AG20443 (cell line): ENCODE measurements around the gene SRRM1.

ENCODE experiments used
- DNase-seq: peaks from one replicate; pipeline ENCODE4 v3.0.0; 2012; ENCODE audit warnings: low spot score, mixed read lengths

The SRRM1 gene

GRCh38 chr1:24642481-24643362 is at the start of gene SRRM1:
TSS of gene SRRM1 (plus strand) at chr1:24643302. CDS start at chr1:24643327, 25 bp downstream.
- DNase-seq: peak; percentile 100

- DNase-seq: no peak
Observed at GRCh38 chr1:24594328-24594598, 48.8 kb upstream of the SRRM1 start.

- no peak for DNase-seq
Observed at GRCh38 chr1:24596401-24596880, 46.7 kb upstream of the SRRM1 start.

- no peak for DNase-seq
Observed at GRCh38 chr1:24599265-24599664, 43.8 kb upstream of the SRRM1 start.

- no peak for DNase-seq
Observed at GRCh38 chr1:24600551-24600950, 42.6 kb upstream of the SRRM1 start.

- DNase-seq: no peak
Observed at GRCh38 chr1:24605534-24606295, 37.4 kb upstream of the SRRM1 start.

- DNase-seq: no peak
Observed at GRCh38 chr1:24606296-24606605, 36.9 kb upstream of the SRRM1 start.

- no peak for DNase-seq
Observed at GRCh38 chr1:24606621-24607020, 36.5 kb upstream of the SRRM1 start.

- no peak for DNase-seq
Observed at GRCh38 chr1:24609949-24610517, 33.1 kb upstream of the SRRM1 start.

GRCh38 chr1:24619376-24619775 is 23.7 kb upstream of the SRRM1 start:
- no peak for DNase-seq

- DNase-seq: no peak
Observed at GRCh38 chr1:24620678-24621077, 22.4 kb upstream of the SRRM1 start.

GRCh38 chr1:24621121-24621520 is 22.0 kb upstream of the SRRM1 start:
- peak; percentile 53 for DNase-seq

GRCh38 chr1:24622218-24622617 is 20.9 kb upstream of the SRRM1 start:
- no peak for DNase-seq

GRCh38 chr1:24632832-24633175 is 10.3 kb upstream of the SRRM1 start:
- DNase-seq: no peak

GRCh38 chr1:24635195-24635843 is 7.8 kb upstream of the SRRM1 start:
- peak; percentile 69 for DNase-seq

- no peak for DNase-seq
Observed at GRCh38 chr1:24636661-24637357, 6.3 kb upstream of the SRRM1 start.

- DNase-seq: no peak
Observed at GRCh38 chr1:24639094-24639493, 4.0 kb upstream of the SRRM1 start.

GRCh38 chr1:24639881-24640280 is 3.2 kb upstream of the SRRM1 start:
- no peak for DNase-seq

GRCh38 chr1:24640288-24640687 is 2.8 kb upstream of the SRRM1 start:
- no peak for DNase-seq

GRCh38 chr1:24641646-24642151 is 1.4 kb upstream of the SRRM1 start:
- peak; percentile 61 for DNase-seq

GRCh38 chr1:24643363-24644099 is 429 bp downstream of the SRRM1 start:
- peak; percentile 59 for DNase-seq
